ENCODE measurements around the gene TMEM62.
A peak's percentile ranks its signal among the peaks of the same experiment; 100 is the strongest.
"Not testable (repeated sequence)": the region's sequence is repeated elsewhere in the genome, so short reads cannot be mapped to it uniquely, and the experiment has no call there.

TMEM62 gene

DNA sequence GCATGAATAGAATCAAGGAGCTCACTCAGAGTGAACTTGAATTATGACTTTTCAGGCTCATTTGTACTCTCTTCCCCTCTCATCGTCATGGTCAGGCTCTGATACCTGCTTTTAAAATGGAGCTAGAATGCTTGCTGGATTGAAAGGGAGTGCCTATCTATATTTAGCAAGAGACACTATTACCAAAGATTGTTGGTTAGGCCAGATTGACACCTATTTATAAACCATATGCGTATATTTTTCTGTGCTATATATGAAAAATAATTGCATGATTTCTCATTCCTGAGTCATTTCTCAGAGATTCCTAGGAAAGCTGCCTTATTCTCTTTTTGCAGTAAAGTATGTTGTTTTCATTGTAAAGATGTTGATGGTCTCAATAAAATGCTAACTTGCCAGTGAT lies 61.4 kb downstream of the TMEM62 start:
- no peak overlapping the region for H3K4me3 ChIP-seq (ENCODE audit: low read depth, low read length)
- no peak for DNase-seq (ENCODE audit: low read depth)
- TF ChIP-seq, protein P1, sequence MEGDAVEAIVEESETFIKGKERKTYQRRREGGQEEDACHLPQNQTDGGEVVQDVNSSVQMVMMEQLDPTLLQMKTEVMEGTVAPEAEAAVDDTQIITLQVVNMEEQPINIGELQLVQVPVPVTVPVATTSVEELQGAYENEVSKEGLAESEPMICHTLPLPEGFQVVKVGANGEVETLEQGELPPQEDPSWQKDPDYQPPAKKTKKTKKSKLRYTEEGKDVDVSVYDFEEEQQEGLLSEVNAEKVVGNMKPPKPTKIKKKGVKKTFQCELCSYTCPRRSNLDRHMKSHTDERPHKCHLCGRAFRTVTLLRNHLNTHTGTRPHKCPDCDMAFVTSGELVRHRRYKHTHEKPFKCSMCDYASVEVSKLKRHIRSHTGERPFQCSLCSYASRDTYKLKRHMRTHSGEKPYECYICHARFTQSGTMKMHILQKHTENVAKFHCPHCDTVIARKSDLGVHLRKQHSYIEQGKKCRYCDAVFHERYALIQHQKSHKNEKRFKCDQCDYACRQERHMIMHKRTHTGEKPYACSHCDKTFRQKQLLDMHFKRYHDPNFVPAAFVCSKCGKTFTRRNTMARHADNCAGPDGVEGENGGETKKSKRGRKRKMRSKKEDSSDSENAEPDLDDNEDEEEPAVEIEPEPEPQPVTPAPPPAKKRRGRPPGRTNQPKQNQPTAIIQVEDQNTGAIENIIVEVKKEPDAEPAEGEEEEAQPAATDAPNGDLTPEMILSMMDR (IDR thresholded peaks at IDR 0.05; ENCODE audit: low read depth, low read length), result no peak
- no peak for TF ChIP-seq MYC (IDR thresholded peaks at IDR 0.05; ENCODE audit: low read depth, low read length)
- TF ChIP-seq, protein P2, sequence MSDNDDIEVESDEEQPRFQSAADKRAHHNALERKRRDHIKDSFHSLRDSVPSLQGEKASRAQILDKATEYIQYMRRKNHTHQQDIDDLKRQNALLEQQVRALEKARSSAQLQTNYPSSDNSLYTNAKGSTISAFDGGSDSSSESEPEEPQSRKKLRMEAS (IDR thresholded peaks at IDR 0.05; ENCODE audit: low read depth, low read length), result no peak
- TF ChIP-seq POLR2A (IDR thresholded peaks at IDR 0.05; ENCODE audit: extremely low read depth, insufficient read length), result no peak

GRCh38 chr15:43196760-43197548 lies 63.6 kb downstream of the TMEM62 start:
- TF ChIP-seq POLR2A (IDR thresholded peaks at IDR 0.05; ENCODE audit: extremely low read depth, insufficient read length), result no peak
- TF ChIP-seq, protein P2 (IDR thresholded peaks at IDR 0.05; ENCODE audit: low read depth, low read length), result no peak
- no peak for TF ChIP-seq MYC (IDR thresholded peaks at IDR 0.05; ENCODE audit: low read depth, low read length)
- TF ChIP-seq, protein P1 (IDR thresholded peaks at IDR 0.05; ENCODE audit: low read depth, low read length), result no peak
- no peak for DNase-seq (ENCODE audit: low read depth)
- no peak overlapping the region for H3K4me3 ChIP-seq (ENCODE audit: low read depth, low read length)

- H3K4me3 ChIP-seq (ENCODE audit: low read depth, low read length), result not testable (repeated sequence)
- DNase-seq (ENCODE audit: low read depth), result peak; percentile 24
Observed at GRCh38 chr15:43197773-43198172, 64.4 kb downstream of the TMEM62 start.

DNA sequence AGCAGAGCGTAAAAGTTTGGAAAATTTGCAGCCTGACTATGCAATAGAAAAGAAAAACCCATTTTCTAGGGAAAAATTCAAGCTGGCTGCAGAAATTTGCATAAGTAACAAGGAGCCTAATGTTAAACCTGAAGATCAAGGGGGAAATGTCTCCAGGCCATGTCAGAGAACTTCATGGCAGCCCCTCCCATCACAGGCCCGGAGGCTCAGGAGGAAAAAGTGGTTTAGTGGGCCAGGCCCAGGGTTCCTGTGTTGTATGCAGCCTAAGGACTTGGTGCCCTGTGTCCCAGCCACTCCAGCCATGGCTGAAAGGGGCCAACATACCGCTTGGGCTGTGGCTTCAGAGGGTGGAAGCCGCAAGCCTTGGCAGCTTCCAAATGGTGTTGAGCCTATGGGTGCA lies 65.2 kb downstream of the TMEM62 start:
- not testable (repeated sequence) for DNase-seq (ENCODE audit: low read depth); H3K4me3 ChIP-seq (ENCODE audit: low read depth, low read length)

- TF ChIP-seq, protein P1 (IDR thresholded peaks at IDR 0.05; ENCODE audit: low read depth, low read length), result no peak
- no peak for TF ChIP-seq POLR2A (IDR thresholded peaks at IDR 0.05; ENCODE audit: extremely low read depth, insufficient read length)
- TF ChIP-seq MYC (IDR thresholded peaks at IDR 0.05; ENCODE audit: low read depth, low read length), result no peak
- TF ChIP-seq, protein P2 (IDR thresholded peaks at IDR 0.05; ENCODE audit: low read depth, low read length), result no peak
- DNase-seq (ENCODE audit: low read depth), result no peak
- H3K4me3 ChIP-seq (ENCODE audit: low read depth, low read length), result no peak overlapping the region
Observed at GRCh38 chr15:43198992-43199391, 65.6 kb downstream of the TMEM62 start.

GRCh38 chr15:43199945-43200488 lies 66.6 kb downstream of the TMEM62 start:
- H3K4me3 ChIP-seq (ENCODE audit: low read depth, low read length), result no peak overlapping the region
- TF ChIP-seq, protein P2 (IDR thresholded peaks at IDR 0.05; ENCODE audit: low read depth, low read length), result no peak
- TF ChIP-seq, protein P1 (IDR thresholded peaks at IDR 0.05; ENCODE audit: low read depth, low read length), result no peak
- no peak for TF ChIP-seq POLR2A (IDR thresholded peaks at IDR 0.05; ENCODE audit: extremely low read depth, insufficient read length)
- no peak for DNase-seq (ENCODE audit: low read depth)

All from NB4 (cell line).